ENCODE results near the gene FADS3. TPM values are rescaled to one million over a fixed set of nuclear protein-coding genes. Genes with fewer than 3 reads are reported as not detected.
A peak's percentile ranks its signal among the peaks of the same experiment; 100 is the strongest.

The FADS3 gene
- total and polyA plus RNA-seq, 9 of the 15 experiments (the other 6 are each of a cell fraction or from before 2014, with no cell fraction given) = 0.97 to 148 (median 92.7) TPM

- TF ChIP-seq ZFP36 (IDR thresholded peaks at IDR 0.05; ENCODE audit: low read depth, low read length, partially characterized antibody) = peak; percentile 8
- TF ChIP-seq MTF1 (CRISPR knock-in tag; IDR thresholded peaks at IDR 0.05; ENCODE audit: borderline replicate concordance) = no peak
- TF ChIP-seq NFATC3 (IDR thresholded peaks at IDR 0.05) = no peak
- no peak; the same call in 1 of the 2 replicates for TF ChIP-seq ATF4 (CRISPR knock-in tag; IDR thresholded peaks at IDR 0.05)
- TF ChIP-seq RBBP5 (IDR thresholded peaks at IDR 0.05; ENCODE audit: borderline replicate concordance, insufficient read depth, low read length, poor library complexity, severe bottlenecking) = peak; percentile 52
- no peak for TF ChIP-seq XRCC5 (IDR thresholded peaks at IDR 0.05; ENCODE audit: low read depth, low read length)
- TF ChIP-seq NKRF (IDR thresholded peaks at IDR 0.05; ENCODE audit: borderline replicate concordance) = no peak
- no peak for TF ChIP-seq PURB (CRISPR knock-in tag; IDR thresholded peaks at IDR 0.05; ENCODE audit: low read depth)
- no peak for TF ChIP-seq MCM5 (IDR thresholded peaks at IDR 0.05; ENCODE audit: low read depth)
- TF ChIP-seq MBD2 (IDR thresholded peaks at IDR 0.05; ENCODE audit: borderline replicate concordance, low read depth) = peak; percentile 35; the same call in 1 of the 2 replicates
- 0 out of 2 replicates have a peak, but pooled peaks have one; percentile 27 for TF ChIP-seq HLTF (IDR thresholded peaks at IDR 0.05)
- TF ChIP-seq HDAC8 (tag; IDR thresholded peaks at IDR 0.05) = peak; percentile 95
- no peak for TF ChIP-seq ZNF232 (CRISPR knock-in tag; IDR thresholded peaks at IDR 0.05)
- TF ChIP-seq ETV6 (IDR thresholded peaks at IDR 0.05; ENCODE audit: borderline replicate concordance in 1 of 2, low read depth in 2 of 2, low read length in 1 of 2) = no peak
- no peak for TF ChIP-seq ETV6 (CRISPR knock-in tag; IDR thresholded peaks at IDR 0.05; ENCODE audit: borderline replicate concordance)
- no peak for TF ChIP-seq EZH2 (IDR thresholded peaks at IDR 0.05; ENCODE audit: borderline replicate concordance, low read depth, low read length)
- TF ChIP-seq SRSF7 (optimal IDR thresholded peaks at IDR 0.05; ENCODE audit: low read depth, low read length) = no peak
- no peak for TF ChIP-seq ZNF75A (CRISPR knock-in tag; IDR thresholded peaks at IDR 0.05)
- peak; percentile 56 for TF ChIP-seq KLF1 (tag; IDR thresholded peaks at IDR 0.05)
- TF ChIP-seq ZZZ3 (IDR thresholded peaks at IDR 0.05) = no peak
- no peak for TF ChIP-seq MIER1 (IDR thresholded peaks at IDR 0.05; ENCODE audit: low read depth)
- no peak for TF ChIP-seq NR3C1 (CRISPR knock-in tag; IDR thresholded peaks at IDR 0.05)
- TF ChIP-seq ELF1 (tag; IDR thresholded peaks at IDR 0.05) = peak; percentile 88
- TF ChIP-seq CREM (IDR thresholded peaks at IDR 0.05; ENCODE audit: low read depth) = peak; percentile 6; the same call in 1 of the 2 replicates
- no peak for TF ChIP-seq SNIP1 (IDR thresholded peaks at IDR 0.05; ENCODE audit: low read depth)
- no peak for TF ChIP-seq ZNF696 (CRISPR knock-in tag; conservative IDR thresholded peaks at IDR 0.05)
Measured at GRCh38 chr11:61834278-61835048, 56.9 kb downstream of the FADS3 start (continued).

Data from K562 (cell line).